Liver (tissue), 9 donors: ENCODE results near the gene EFCC1. TPM values are rescaled to one million over a fixed set of nuclear protein-coding genes. Genes with fewer than 3 reads are reported as not detected.

Experiments used
- DNase-seq: peaks from one replicate; pipeline ENCODE4 v3.0.0-alpha.2; 2017; ENCODE audit warnings: low spot score
- H3K27ac ChIP-seq, 2 donors: one replicate each; pipeline ENCODE4 v1.7.0; 2013; ENCODE audit warnings: inconsistent platforms in 2 of 2, low read length in 2 of 2, control low read depth in 1 of 2, low read depth in 1 of 2, mild to moderate bottlenecking in 1 of 2
- H3K27me3 ChIP-seq, 4 donors: one replicate each; pipeline versions ENCODE4 v1.6.1 to v1.7.0; 2013; ENCODE audit warnings: low read length in 3 of 4, inconsistent platforms in 1 of 4, mild to moderate bottlenecking in 1 of 4, moderate library complexity in 1 of 4; ENCODE audit not compliant: control insufficient read depth in 4 of 4, insufficient read depth in 4 of 4
- H3K36me3 ChIP-seq, 4 donors: one replicate each; pipeline versions ENCODE4 v1.6.1 to v1.7.0; 2013; ENCODE audit warnings: low read length in 3 of 4, mild to moderate bottlenecking in 3 of 4, low read depth in 1 of 4, moderate library complexity in 1 of 4; ENCODE audit not compliant: control insufficient read depth in 4 of 4, insufficient read depth in 3 of 4
- H3K4me1 ChIP-seq, 4 donors: one replicate each; pipeline versions ENCODE4 v1.6.1 to v1.7.0; 2013; ENCODE audit warnings: low read length in 3 of 4, mild to moderate bottlenecking in 3 of 4, moderate library complexity in 1 of 4; ENCODE audit not compliant: control insufficient read depth in 4 of 4, insufficient read depth in 4 of 4
- H3K4me3 ChIP-seq, 3 donors: one replicate each; pipeline versions ENCODE4 v1.6.1 to v1.7.0; 2013; ENCODE audit warnings: low read length in 3 of 3, control low read depth in 1 of 3, low read depth in 1 of 3, mild to moderate bottlenecking in 1 of 3
- H3K9ac ChIP-seq, 2 donors: one replicate each; pipeline ENCODE4 v1.7.0; 2013; ENCODE audit warnings: low read length in 2 of 2, mild to moderate bottlenecking in 2 of 2, moderate library complexity in 2 of 2, control low read depth in 1 of 2, low read depth in 1 of 2
- H3K9me3 ChIP-seq, 4 donors: one replicate each; pipeline versions ENCODE4 v1.6.1 to v1.7.0; 2013; ENCODE audit warnings: low read length in 3 of 4; ENCODE audit not compliant: control insufficient read depth in 4 of 4
- ATF3 ChIP-seq: IDR thresholded peaks from 2 replicates; pipeline ENCODE4 v1.6.1; 2016; ENCODE audit warnings: antibody characterized with exemption
- CTCF ChIP-seq: fragments of 150-350 bp; IDR thresholded peaks from 2 replicates; pipeline ENCODE4 v1.5.1; 2017; ENCODE audit warnings: improper control_type of control experiment, low read depth, low read length; ENCODE audit not compliant: missing input control
- FOXA1 ChIP-seq: IDR thresholded peaks from 2 replicates; pipeline ENCODE4 v1.6.1; 2016; ENCODE audit warnings: antibody characterized with exemption
- FOXA2 ChIP-seq: IDR thresholded peaks from 2 replicates; pipeline ENCODE4 v1.6.1; 2016; ENCODE audit warnings: antibody characterized with exemption
- GABPA ChIP-seq, 2 donors: IDR thresholded peaks in 1 of 2; conservative IDR thresholded peaks in 1 of 2; 2 replicates each; pipeline ENCODE4 v1.6.1; 2016; ENCODE audit warnings: antibody characterized with exemption in 2 of 2, mild to moderate bottlenecking in 1 of 2, moderate library complexity in 1 of 2
- HNF4A ChIP-seq, 2 donors: conservative IDR thresholded peaks; 2 replicates each; pipeline ENCODE4 v1.6.1; 2016; ENCODE audit warnings: antibody characterized with exemption in 2 of 2, mild to moderate bottlenecking in 2 of 2
- HNF4G ChIP-seq: IDR thresholded peaks from 2 replicates; pipeline ENCODE4 v1.6.1; 2016; ENCODE audit warnings: antibody characterized with exemption
- JUND ChIP-seq, 2 donors: IDR thresholded peaks; 2 replicates each; pipeline ENCODE4 v1.6.1; 2016; ENCODE audit warnings: antibody characterized with exemption in 2 of 2
- MAX ChIP-seq: IDR thresholded peaks from 2 replicates; pipeline ENCODE4 v1.6.1; 2016; ENCODE audit warnings: antibody characterized with exemption
- NR2F2 ChIP-seq: IDR thresholded peaks from 2 replicates; pipeline ENCODE4 v1.6.1; 2016; ENCODE audit warnings: antibody characterized with exemption
- RAD21 ChIP-seq, 2 donors: IDR thresholded peaks; 2 replicates each; pipeline ENCODE4 v1.6.1; 2016; ENCODE audit warnings: antibody characterized with exemption in 2 of 2, mild to moderate bottlenecking in 2 of 2
- RXRA ChIP-seq, 2 donors: IDR thresholded peaks; 2 replicates each; pipeline ENCODE4 v1.6.1; 2017 to 2018; ENCODE audit warnings: antibody characterized with exemption in 2 of 2, mild to moderate bottlenecking in 1 of 2
- SP1 ChIP-seq: IDR thresholded peaks from 2 replicates; pipeline ENCODE4 v1.6.1; 2018; ENCODE audit warnings: antibody characterized with exemption, mild to moderate bottlenecking
- YY1 ChIP-seq: IDR thresholded peaks from 2 replicates; pipeline ENCODE4 v1.6.1; 2016; ENCODE audit warnings: antibody characterized with exemption, mild to moderate bottlenecking
- ZBTB33 ChIP-seq: IDR thresholded peaks from 2 replicates; pipeline ENCODE4 v1.6.1; 2016; ENCODE audit warnings: antibody characterized with exemption
- WGBS: extraction: QIAGEN DNeasy Blood & Tissue Kit; methylation state at CpG from one replicate; pipeline ENCODE4 v1.1.7; 2013; 5-methylcytosine and 5-hydroxymethylcytosine counted together
- polyA plus RNA-seq, 2 donors: library from polyadenylated mRNA; stranded (reverse) in 1 of 2; unstranded in 1 of 2; fragments of 200-250 nt in 1 of 2; fragments of >200 nt in 1 of 2; fragmentation: Nextera tagmentation in 1 of 2; extraction: Ambion mirVana in 1 of 2; gene quantifications; one replicate each; pipeline versions ENCODE4 v1.2.1 to v1.2.3, GENCODE V29; 2013 to 2015
- total RNA-seq, 2 donors: library from RNA; depleted of rRNA; stranded (reverse); fragments of >200 nt; gene quantifications; one replicate each; pipeline ENCODE4 v1.2.3, GENCODE V29; 2014
- TF ChIP-seq, protein P1 (sequence below): IDR thresholded peaks from 2 replicates; pipeline ENCODE4 v1.6.1; 2016; ENCODE audit warnings: antibody characterized with exemption, mild to moderate bottlenecking
- donor health status: healthy.
- donor health status: healthy.
- donor health status: healthy.
- donor health status: healthy.
- donor health status: healthy.

Gene EFCC1
- total and polyA plus RNA-seq, 4 donors: 0.08 to 1.0 (median 0.24) TPM

- Histone ChIP-seq H3K4me3 (no peak overlapping the region), H3K27me3 (no peaks in the 10 kb centered on the region), H3K9ac (no peak overlapping the region), H3K36me3 (no peaks in the 10 kb centered on the region), H3K4me1 (peaks cover 0 to 2% (median under 1%) of the 10 kb centered on the region in 4 donors), H3K27ac (no peak overlapping the region), H3K9me3 (no peaks in the 10 kb centered on the region)
- WGBS: 90% methylated on average over 15 of the region's 15 CpGs
- TF ChIP-seq GABPA (IDR thresholded peaks at IDR 0.05 in 1 of 2, conservative IDR thresholded peaks at IDR 0.05 in 1 of 2): no peak
- TF ChIP-seq FOXA2: no peak
- TF ChIP-seq, protein P1, sequence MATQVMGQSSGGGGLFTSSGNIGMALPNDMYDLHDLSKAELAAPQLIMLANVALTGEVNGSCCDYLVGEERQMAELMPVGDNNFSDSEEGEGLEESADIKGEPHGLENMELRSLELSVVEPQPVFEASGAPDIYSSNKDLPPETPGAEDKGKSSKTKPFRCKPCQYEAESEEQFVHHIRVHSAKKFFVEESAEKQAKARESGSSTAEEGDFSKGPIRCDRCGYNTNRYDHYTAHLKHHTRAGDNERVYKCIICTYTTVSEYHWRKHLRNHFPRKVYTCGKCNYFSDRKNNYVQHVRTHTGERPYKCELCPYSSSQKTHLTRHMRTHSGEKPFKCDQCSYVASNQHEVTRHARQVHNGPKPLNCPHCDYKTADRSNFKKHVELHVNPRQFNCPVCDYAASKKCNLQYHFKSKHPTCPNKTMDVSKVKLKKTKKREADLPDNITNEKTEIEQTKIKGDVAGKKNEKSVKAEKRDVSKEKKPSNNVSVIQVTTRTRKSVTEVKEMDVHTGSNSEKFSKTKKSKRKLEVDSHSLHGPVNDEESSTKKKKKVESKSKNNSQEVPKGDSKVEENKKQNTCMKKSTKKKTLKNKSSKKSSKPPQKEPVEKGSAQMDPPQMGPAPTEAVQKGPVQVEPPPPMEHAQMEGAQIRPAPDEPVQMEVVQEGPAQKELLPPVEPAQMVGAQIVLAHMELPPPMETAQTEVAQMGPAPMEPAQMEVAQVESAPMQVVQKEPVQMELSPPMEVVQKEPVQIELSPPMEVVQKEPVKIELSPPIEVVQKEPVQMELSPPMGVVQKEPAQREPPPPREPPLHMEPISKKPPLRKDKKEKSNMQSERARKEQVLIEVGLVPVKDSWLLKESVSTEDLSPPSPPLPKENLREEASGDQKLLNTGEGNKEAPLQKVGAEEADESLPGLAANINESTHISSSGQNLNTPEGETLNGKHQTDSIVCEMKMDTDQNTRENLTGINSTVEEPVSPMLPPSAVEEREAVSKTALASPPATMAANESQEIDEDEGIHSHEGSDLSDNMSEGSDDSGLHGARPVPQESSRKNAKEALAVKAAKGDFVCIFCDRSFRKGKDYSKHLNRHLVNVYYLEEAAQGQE: no peak
- TF ChIP-seq YY1: no peak
- no peak for TF ChIP-seq SP1
- no peak for TF ChIP-seq NR2F2
- TF ChIP-seq HNF4A (conservative IDR thresholded peaks at IDR 0.05): no peak
- no peak for TF ChIP-seq HNF4G
- no peak for TF ChIP-seq RAD21 (IDR thresholded peaks at IDR 0.05)
- TF ChIP-seq ZBTB33: no peak
- TF ChIP-seq ATF3: no peak
- no peak for TF ChIP-seq MAX
- TF ChIP-seq FOXA1: no peak
- no peak for TF ChIP-seq JUND (IDR thresholded peaks at IDR 0.05)
- TF ChIP-seq RXRA (IDR thresholded peaks at IDR 0.05): no peak
- no peak for TF ChIP-seq CTCF
- no peak for DNase-seq
Measured at GRCh38 chr3:129063841-129064482, 62.9 kb downstream of the EFCC1 start.
